ENCODE data around the gene FOLR3. TPM values are rescaled to one million over a fixed set of nuclear protein-coding genes. Genes with fewer than 3 reads are reported as not detected.

FOLR3 gene
- total and polyA plus RNA-seq, 12 donors: 0.13 to 0.96 (median 0.91) TPM; not detected in 8

DNA sequence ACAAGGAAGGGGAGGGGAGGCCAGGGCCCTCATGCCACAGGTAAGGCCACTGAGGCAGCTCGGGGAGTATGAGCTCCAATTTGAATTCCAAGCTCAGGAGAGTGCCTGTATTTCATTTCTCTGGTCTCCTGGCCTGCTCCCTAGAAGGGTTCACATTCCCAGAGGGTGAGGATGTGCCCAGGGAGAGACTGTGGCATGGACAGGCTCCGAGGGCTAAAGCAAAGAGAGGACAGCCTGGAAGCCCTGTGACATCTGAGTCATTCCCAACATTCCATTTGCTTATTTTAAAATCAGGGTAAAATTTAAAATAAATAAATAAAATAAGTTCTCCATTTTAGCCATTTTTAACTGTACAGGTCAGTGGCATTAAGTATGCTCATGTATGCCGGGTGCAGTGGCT is 37.8 kb downstream of the FOLR3 start:
- H3K9me3 ChIP-seq (replicated peaks in 1 of 3): no peaks in the 10 kb centered on the region
- H3K27ac ChIP-seq: no peak overlapping the region
- no peaks in the 10 kb centered on the region for H3K36me3 ChIP-seq (replicated peaks in 1 of 2)
- WGBS, 4 donors: 79 to 98% (median 89%) methylated on average over 3 of the region's 3 CpGs
- DNase-seq: no peak
- no peak for TF ChIP-seq POLR2A (IDR thresholded peaks at IDR 0.05)
- TF ChIP-seq, protein P1, sequence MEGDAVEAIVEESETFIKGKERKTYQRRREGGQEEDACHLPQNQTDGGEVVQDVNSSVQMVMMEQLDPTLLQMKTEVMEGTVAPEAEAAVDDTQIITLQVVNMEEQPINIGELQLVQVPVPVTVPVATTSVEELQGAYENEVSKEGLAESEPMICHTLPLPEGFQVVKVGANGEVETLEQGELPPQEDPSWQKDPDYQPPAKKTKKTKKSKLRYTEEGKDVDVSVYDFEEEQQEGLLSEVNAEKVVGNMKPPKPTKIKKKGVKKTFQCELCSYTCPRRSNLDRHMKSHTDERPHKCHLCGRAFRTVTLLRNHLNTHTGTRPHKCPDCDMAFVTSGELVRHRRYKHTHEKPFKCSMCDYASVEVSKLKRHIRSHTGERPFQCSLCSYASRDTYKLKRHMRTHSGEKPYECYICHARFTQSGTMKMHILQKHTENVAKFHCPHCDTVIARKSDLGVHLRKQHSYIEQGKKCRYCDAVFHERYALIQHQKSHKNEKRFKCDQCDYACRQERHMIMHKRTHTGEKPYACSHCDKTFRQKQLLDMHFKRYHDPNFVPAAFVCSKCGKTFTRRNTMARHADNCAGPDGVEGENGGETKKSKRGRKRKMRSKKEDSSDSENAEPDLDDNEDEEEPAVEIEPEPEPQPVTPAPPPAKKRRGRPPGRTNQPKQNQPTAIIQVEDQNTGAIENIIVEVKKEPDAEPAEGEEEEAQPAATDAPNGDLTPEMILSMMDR (IDR thresholded peaks at IDR 0.05): no peak
- no peaks in the 10 kb centered on the region for H3K4me1 ChIP-seq (replicated peaks in 1 of 2)
- no peak overlapping the region for H3K4me3 ChIP-seq
- intact Hi-C loops (cut with DNase I): no loop called here
- no peaks in the 10 kb centered on the region for H3K27me3 ChIP-seq

DNA sequence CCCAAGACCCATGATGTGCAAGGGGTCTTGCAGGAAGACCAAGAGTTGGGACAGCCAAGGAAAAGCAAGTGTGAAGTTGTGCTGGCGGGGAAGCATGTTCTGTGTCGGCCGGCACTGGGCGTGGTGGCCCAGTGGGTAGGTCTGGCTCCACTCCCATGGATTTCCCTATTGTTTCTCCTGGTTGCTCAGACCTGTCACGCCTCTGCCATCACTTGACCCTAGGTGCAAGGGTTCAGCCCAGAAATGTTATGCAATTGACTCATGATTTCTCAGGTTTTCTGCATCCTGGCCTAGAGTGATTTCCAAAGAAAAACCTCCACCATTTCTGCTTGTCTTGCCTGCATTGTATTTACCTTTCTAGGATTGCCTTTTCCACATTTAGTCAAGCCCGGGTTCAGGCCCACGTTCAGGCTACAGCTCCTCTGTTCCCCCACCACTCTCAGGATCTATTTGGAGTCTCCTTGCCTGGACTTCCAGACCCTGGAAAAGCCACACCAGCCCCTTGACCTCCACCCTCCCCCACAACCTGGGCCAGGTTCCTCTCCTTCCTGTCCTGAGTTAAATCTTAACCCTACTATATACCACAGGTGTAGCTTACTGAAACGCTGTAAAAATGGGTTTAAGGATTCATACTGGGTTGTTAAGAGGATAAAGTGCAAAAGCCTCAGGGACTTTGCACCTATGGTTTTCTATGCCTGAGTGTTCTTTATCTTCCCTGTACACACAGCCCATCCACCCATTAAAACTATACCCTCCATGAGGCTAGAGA is 39.0 kb downstream of the FOLR3 start:
- no peaks in the 10 kb centered on the region for H3K27me3 ChIP-seq
- no peaks in the 10 kb centered on the region for H3K9me3 ChIP-seq (replicated peaks in 1 of 3)
- no peaks in the 10 kb centered on the region for H3K4me1 ChIP-seq (replicated peaks in 1 of 2)
- DNase-seq: no peak
- 83 to 97% (median 86%) methylated on average over 8 of the region's 8 CpGs for WGBS, 4 donors
- intact Hi-C loops (cut with DNase I): no loop called here
- no peak overlapping the region for H3K4me3 ChIP-seq
- TF ChIP-seq, protein P1 (IDR thresholded peaks at IDR 0.05): no peak
- TF ChIP-seq POLR2A (IDR thresholded peaks at IDR 0.05): no peak
- no peak overlapping the region for H3K27ac ChIP-seq
- H3K36me3 ChIP-seq (replicated peaks in 1 of 2): no peaks in the 10 kb centered on the region

DNA sequence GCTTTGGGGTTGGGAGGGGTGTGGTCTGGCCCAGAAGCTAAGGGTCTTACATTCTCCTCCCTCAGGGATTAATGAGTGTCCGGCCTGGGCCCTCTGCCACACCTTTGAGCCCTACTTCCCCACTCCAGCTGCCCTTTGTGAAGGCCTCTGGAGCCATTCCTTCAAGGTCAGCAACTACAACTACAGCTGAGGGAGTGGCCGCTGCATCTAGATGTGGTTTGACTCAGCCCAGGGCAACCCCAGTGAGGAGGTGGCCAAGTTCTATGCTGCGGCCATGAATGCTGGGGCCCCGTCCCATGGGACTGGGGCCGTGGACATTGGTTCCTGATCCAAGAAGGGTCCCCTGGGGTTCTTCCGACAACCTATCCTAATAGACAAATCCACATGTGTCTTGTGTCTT is 42.1 kb downstream of the FOLR3 start:
- no peak for TF ChIP-seq POLR2A (IDR thresholded peaks at IDR 0.05)
- TF ChIP-seq, protein P1 (IDR thresholded peaks at IDR 0.05): no peak
- 81 to 92% (median 89%) methylated on average over 3 to 6 of the region's 6 CpGs for WGBS, 4 donors
- Histone ChIP-seq H3K27me3 (no peaks in the 10 kb centered on the region), H3K4me1 (replicated peaks in 1 of 2) (no peaks in the 10 kb centered on the region), H3K9me3 (replicated peaks in 1 of 3) (no peaks in the 10 kb centered on the region), H3K36me3 (replicated peaks in 1 of 2) (no peaks in the 10 kb centered on the region), H3K4me3 (no peak overlapping the region), H3K27ac (no peak overlapping the region)
- no peak for DNase-seq
- intact Hi-C loops (cut with DNase I): no loop called here

DNA sequence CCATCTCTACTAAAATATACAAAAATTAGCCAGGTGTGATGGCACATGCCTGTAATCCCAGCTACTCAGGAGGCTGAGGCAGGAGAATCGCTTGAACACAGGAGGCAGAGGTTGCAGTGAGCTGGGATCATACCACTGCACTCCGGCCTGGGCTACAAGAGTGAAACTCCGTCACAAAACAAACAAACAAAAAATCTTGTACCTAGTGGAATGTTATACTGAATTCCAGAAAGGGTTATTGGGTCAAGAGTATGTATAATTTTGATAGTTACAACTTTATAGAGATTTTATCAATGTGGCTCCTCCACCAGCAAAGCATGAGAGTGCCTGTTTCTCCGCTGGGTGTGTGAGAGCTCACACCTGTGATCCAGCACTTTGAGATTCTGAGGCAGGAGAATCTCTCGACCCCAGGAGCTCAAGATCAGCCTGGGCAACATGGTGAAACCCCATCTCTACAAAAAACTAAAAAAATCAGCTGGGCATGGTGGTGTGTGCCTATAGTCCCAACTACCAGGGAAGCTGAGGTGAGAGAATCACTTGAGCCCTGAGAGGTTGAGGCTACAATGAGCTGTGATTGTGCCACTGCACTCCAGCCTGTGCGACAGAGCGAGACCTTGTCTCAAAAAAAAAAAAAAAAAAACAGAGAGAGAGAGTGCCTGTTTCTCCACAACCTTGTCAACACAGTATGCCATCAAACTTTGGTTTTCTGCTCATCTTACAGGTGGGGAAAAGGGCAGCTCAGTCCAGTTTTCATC is 43.7 kb downstream of the FOLR3 start:
- H3K4me1 ChIP-seq (replicated peaks in 1 of 2): no peaks in the 10 kb centered on the region
- TF ChIP-seq, protein P1 (IDR thresholded peaks at IDR 0.05): no peak
- no peak for TF ChIP-seq POLR2A (IDR thresholded peaks at IDR 0.05)
- 79 to 89% (median 86%) methylated on average over 7 of the region's 7 CpGs for WGBS, 4 donors
- intact Hi-C loops (cut with DNase I): no loop called here
- H3K9me3 ChIP-seq (replicated peaks in 1 of 3): no peaks in the 10 kb centered on the region
- H3K4me3 ChIP-seq: no peak overlapping the region
- no peak overlapping the region for H3K27ac ChIP-seq
- H3K27me3 ChIP-seq: no peaks in the 10 kb centered on the region
- DNase-seq: no peak
- no peaks in the 10 kb centered on the region for H3K36me3 ChIP-seq (replicated peaks in 1 of 2)

Measured in adrenal gland (tissue), 12 donors.